Stimulated activated CD4-positive, alpha-beta T cell treated with anti-CD3 and anti-CD28 coated beads, Interleukin-4, amount 100 ng/mL, for 4 hours (primary cell): Measurements from ENCODE around the gene ZFPL1.
A peak's percentile ranks its signal among the peaks of the same experiment; 100 is the strongest.

Experiments
- DNase-seq, 2 experiments: peaks; one replicate each; pipeline ENCODE4 v3.0.0-alpha.2; 2020

The ZFPL1 gene

DNA sequence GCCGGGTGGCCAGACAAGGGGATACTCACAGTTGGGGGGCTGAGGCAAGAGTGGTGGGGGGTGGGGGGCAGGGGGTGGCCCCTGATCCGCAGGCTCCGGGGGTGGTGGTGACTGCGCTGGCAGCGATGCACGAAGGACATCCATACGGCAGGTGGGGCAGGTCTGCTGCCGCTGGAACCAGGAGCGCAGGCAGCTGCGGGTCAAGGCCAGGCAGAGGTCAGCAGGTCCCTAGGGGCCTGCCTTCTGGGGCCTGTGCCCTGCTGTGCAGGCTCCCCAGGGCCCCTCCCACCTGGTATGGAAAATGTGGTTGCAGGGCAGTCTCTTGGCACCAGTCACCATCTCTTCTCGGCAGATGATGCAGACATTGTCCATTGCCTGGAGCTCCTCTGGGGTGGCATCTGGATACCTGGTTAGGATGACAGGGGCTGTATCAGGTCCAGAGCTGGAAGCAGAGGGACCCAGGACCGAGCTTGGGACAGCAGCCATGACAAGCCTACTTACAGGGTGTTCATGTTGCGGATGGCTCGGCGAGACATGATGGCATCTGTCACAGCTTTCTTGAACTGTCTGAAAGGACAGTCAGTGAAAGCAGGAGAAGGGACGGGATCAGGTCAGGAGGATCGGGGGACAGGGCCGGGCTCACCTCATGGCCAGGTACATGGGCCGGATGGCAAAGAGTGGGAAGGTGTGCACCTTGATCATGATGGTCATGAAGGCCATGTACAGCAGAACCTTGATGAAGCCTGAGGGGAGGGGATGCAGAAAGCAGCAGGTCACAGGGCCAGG lies 46.8 kb downstream of the ZFPL1 start:
- no peak for DNase-seq

DNA sequence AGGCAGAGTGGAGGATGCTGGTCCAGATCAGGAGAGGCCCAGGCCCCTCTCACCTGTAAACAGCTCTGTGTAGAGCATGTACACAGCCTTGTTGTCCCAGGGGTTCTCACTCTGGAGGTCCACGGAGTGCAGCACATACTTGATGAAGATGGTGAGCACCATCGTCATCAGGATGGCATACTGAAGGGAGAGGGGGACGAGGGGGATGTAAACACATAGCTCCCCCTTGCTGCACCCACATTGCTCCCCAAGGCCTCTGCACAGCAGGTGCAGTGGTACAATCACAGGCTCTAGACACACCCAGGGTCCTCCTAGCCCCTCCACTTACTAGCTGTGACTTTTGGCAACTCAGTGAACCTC lies 47.4 kb downstream of the ZFPL1 start:
- no peak for DNase-seq

DNA sequence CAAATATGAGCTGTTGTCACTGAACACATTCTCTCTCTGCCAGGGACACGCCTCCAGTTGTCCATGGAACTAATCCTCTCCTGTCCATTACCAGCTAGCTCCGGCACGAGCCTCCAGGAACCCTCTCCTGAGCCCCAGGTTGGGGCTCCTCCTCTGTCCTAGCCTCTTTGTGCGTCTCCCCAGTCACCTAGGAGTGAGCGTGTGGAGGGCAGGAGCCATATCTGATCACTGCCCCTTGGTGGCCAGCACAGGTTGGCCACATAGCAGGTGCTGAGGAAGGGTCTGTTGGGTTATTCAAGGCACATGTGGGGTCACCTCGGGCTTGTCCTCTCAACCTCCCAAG lies 47.8 kb downstream of the ZFPL1 start:
- DNase-seq, result no peak

DNA sequence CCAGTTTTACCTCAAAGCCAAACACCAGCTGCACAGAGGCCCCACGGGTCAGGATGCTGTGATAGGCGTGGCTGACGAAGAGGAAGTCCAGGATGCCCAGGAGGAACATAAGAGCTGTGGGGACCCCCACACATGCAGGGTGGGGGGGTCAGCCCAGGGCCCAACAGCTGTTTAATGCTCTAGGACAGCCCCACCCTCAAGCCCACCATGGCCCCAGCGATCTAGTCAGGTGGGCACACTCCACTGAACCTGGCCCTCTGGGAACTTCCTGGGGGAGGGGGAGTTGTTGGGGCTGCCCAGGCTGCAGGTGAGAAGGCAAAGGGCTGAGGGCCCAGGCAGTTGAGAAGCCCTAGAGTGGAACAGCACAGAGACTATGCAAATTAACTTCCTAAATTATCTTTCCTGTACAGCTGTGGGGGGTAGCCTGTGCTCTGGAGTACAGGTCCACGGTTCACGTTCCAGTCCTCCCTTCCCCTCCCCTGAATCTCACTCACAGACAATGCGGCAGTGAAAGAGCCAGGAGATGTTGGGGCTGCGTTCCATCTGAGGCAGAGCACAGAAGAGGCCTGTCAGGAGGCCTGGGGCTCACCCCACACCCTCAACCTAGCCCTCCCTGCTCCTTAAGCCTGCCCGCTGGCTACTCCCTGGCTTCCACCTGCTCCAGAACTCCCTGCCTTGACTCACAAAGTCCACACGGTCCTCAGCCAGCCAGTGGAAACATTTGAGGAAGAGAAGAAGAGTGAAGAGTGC lies 48.4 kb downstream of the ZFPL1 start:
- no peak for DNase-seq

DNA sequence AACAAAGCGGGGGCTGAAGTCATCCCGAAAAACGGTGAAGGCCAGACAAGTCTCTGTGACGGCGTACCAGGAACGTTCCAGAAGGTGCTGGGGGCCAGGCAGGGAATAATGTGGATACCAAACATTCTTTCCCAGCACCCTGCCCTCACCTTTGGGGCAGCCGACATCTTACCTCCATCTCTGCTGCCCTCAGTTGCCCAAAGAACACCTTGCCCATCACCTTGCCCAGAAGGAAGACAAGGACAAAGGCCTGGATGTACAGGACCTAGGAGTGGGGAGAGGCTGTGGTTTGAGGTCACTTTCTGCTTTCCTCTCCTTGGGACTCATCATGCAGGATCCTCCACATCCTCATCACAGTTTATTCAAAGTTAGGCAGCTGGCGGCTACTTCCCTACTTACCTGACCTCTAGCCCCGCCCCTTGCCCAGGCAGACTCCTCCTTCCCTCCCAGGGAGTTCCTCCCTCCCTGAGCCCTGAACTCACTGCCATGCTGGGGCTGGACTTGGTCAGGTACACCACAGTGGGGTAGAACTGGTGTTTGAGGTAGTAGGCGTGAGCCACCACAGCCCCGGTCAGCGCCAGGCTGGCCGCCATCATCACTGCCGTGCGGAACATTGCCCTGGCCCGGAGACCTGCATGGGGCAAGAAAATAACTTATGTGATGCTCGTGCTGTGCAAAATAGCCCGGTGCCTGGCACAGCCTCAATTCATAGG lies 49.1 kb downstream of the ZFPL1 start:
- DNase-seq, result peak; percentile 49 to 62

DNA sequence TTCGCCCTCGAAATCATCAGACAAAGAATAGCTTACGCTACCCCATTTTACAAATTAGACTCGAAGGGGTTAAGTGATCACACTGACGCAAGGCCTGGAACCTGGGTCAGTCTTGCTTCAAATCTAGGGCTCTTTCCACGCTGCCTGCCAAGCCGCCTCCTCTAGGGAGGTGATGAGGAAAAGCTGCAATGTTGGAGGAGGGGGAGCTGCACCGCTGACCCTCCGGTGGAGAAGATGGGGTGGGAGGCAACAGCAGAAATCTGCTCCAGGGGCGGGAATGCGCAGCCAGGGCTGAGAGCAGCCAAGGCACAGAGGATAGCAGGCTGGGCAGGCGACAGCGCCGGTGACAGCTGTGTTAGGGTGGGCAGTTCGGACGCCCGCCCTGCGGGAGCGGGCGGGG lies 49.7 kb downstream of the ZFPL1 start:
- DNase-seq, result no peak

DNA sequence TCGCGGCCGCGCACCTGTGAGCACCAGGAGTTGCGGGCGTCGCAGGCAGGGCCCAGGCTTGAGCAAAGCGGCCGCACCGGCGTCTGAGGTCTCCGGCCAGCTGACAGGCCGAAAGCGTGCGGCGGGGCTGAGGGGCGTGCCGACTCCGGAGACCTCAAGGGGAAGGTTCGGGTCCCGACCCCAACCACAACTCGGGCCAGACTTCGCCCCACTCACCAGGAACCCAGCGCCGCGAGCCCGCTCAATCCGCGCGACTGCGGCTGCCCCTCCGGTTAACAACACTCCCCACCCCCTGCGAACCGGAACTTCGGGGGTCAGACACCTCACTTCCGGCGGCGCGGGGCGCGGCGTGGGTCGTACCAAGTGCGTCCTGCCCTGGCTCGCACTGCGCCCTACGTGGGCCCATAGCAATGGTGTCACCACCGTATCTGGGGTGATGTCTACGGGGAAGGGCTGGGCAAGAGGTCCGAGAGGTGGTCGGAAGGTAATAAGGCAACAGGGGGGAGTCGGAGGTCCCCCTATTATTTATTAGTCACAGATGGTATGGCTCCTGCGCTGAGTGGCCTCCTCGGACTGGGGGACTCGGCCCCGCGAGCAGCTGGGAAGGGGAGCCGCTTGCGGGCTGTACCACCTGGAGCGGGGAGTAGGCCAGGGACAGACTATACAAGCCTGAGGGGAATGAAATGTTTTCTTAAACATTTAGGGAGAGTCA lies 50.4 kb downstream of the ZFPL1 start, which contains the start of gene SYVN1:
TSS of gene SYVN1 (minus strand) at position 280 of the 712 bp plus-strand sequence. CDS start 918 bp downstream, outside the sequence.
- peak; percentile 89 to 91 for DNase-seq

DNA sequence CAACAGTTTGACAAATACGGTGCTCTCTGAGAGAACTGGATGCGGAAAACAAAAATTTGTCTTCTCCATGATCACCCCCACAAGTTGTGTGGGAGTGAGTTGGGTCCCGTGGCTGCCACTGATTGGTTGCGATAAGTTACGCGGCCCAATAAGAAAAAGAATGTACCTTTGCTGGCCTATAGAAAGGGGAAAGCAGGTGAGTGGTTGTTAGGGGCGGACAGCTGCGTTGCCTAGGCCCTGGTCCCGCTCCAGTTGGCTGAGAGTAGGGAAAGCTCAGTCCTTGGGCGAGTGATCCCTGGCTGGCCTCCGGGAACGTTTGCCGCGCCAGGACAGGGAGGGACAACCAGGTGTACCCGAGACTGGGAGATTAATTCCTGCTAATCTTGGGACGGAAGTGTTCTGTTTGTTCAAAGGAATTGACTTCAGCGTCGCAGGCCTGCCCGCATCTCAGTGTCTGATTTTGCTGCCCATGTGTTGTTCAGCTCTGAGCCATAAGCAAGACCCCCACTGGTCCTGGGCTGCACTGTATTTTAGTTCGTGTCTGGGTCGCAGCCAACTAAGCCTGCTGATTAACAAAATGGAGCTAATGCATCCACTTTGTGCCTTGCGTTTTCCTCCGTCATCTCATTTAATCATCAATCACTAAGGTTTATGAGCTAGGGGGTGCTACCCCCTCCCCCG lies 51.1 kb downstream of the ZFPL1 start:
- DNase-seq, result peak; percentile 64 to 85

DNA sequence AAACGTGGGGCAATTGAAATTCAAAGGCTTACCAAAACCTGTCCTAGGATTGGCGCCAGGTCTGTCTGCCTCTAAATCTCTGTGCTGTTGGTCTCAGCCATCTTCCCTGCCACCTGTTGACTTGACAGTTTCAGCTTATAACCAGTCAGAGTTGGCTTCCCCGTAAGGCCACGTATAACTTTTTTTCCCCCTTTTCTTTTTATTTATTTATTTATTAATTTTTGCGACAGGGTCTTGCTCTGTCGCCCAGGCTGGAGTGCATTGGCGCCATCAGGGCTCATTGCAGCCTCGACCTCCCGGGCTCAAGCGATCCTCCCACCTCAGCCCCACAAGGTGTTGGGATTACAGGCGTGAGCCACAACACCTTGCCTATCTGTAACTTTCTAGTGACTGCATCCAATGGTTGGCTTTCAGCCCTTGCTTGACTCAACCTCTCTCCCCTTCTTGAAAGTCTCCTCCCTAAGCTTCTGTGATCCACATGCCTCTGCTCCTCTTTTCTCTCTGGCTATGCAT lies 51.7 kb downstream of the ZFPL1 start:
- no peak for DNase-seq

DNA sequence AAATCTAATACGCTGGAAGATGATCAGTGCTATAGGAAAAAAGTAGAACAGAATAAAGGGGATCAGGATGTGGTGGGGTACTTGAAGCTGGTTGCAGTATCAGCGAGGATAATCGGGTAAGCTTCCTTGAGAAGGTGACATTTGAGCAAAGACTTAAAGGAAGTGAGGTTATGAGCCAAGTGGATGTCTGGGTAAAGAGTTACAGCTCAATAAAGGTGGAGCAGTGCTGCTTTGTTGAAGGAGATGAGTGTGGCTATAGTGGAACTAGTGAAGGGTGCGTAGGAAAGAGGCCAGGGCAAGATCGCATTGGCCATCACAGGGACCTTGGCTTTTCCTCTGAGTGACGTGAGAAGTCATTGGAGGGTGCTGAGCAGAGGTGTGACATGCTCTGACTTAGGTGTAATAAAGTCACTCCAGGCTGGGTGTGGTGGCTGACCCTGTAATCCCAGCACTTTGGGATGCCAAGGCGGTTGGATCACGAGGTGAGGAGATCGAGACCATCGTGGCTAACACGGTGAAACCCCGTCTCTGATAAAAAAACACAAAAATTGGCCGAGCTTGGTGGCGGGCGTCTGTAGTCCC lies 52.6 kb downstream of the ZFPL1 start:
- no peak for DNase-seq
